BE2C (cell line): Measurements from ENCODE around the gene MAS1.

Experiments used
- DNase-seq: peaks from one replicate; pipeline ENCODE4 v3.0.0-alpha.2; 2020
- H3K27me3 ChIP-seq: fragments of 250-450 bp; sonication (Bioruptor Pico); 2 replicates; pipeline ENCODE4 v1.5.1; 2020; ENCODE audit warnings: mild to moderate bottlenecking
- H3K36me3 ChIP-seq: fragments of 250-450 bp; sonication (Bioruptor Pico); 2 replicates; pipeline ENCODE4 v1.5.1; 2020; ENCODE audit warnings: mild to moderate bottlenecking
- H3K4me1 ChIP-seq: fragments of 250-450 bp; sonication (Bioruptor Pico); 2 replicates; pipeline ENCODE4 v1.5.1; 2020
- H3K4me3 ChIP-seq: 2 replicates; pipeline ENCODE4 v1.5.1; 2011; ENCODE audit warnings: low read depth, low read length
- H3K9me3 ChIP-seq: fragments of 250-450 bp; sonication (Bioruptor Pico); 2 replicates; pipeline ENCODE4 v1.5.1; 2020
- CTCF ChIP-seq: IDR thresholded peaks from 2 replicates; pipeline ENCODE4 v1.5.1; 2012; ENCODE audit warnings: mild to moderate bottlenecking, low read depth, low read length

Gene MAS1

GRCh38 chr6:159908535-159908934 lies 17.7 kb downstream of the MAS1 start:
- Histone ChIP-seq H3K9me3 (no peaks in the 10 kb centered on the region), H3K27me3 (peaks cover 6% of the 10 kb centered on the region), H3K4me3 (no peak overlapping the region), H3K36me3 (no peaks in the 10 kb centered on the region), H3K4me1 (no peaks in the 10 kb centered on the region)
- DNase-seq, result no peak
- TF ChIP-seq CTCF, result no peak

GRCh38 chr6:159908979-159909378 lies 18.2 kb downstream of the MAS1 start:
- no peak overlapping the region for H3K4me3 ChIP-seq
- peaks cover 6% of the 10 kb centered on the region for H3K27me3 ChIP-seq
- no peaks in the 10 kb centered on the region for H3K36me3 ChIP-seq
- H3K9me3 ChIP-seq, result no peaks in the 10 kb centered on the region
- no peak for DNase-seq
- H3K4me1 ChIP-seq, result no peaks in the 10 kb centered on the region
- no peak for TF ChIP-seq CTCF

- H3K4me1 ChIP-seq, result no peaks in the 10 kb centered on the region
- DNase-seq, result no peak
- no peaks in the 10 kb centered on the region for H3K36me3 ChIP-seq
- no peak overlapping the region for H3K4me3 ChIP-seq
- no peaks in the 10 kb centered on the region for H3K9me3 ChIP-seq
- TF ChIP-seq CTCF, result no peak
- H3K27me3 ChIP-seq, result no peaks in the 10 kb centered on the region; the same call in 1 of the 2 replicates
These were observed 19.6 kb downstream of the MAS1 start for GRCh38 chr6:159910342-159910741.

GRCh38 chr6:159913375-159913774 lies 22.6 kb downstream of the MAS1 start:
- Histone ChIP-seq H3K9me3 (no peaks in the 10 kb centered on the region), H3K36me3 (no peaks in the 10 kb centered on the region), H3K27me3 (peaks cover 10% of the 10 kb centered on the region; the same call in 1 of the 2 replicates), H3K4me1 (no peaks in the 10 kb centered on the region), H3K4me3 (no peak overlapping the region)
- DNase-seq, result no peak
- TF ChIP-seq CTCF, result no peak

- Histone ChIP-seq H3K4me1 (no peaks in the 10 kb centered on the region), H3K4me3 (no peak overlapping the region), H3K27me3 (peaks cover 10% of the 10 kb centered on the region; the same call in 1 of the 2 replicates), H3K9me3 (no peaks in the 10 kb centered on the region), H3K36me3 (no peaks in the 10 kb centered on the region)
- TF ChIP-seq CTCF, result no peak
- DNase-seq, result no peak
These were observed 23.2 kb downstream of the MAS1 start for GRCh38 chr6:159913862-159914564.

GRCh38 chr6:159914565-159914923 lies 23.8 kb downstream of the MAS1 start:
- Histone ChIP-seq H3K36me3 (no peaks in the 10 kb centered on the region), H3K4me1 (no peaks in the 10 kb centered on the region), H3K9me3 (no peaks in the 10 kb centered on the region), H3K4me3 (no peak overlapping the region), H3K27me3 (peaks cover 10% of the 10 kb centered on the region; the same call in 1 of the 2 replicates)
- TF ChIP-seq CTCF, result no peak
- DNase-seq, result no peak
